Hepatocyte (in vitro differentiated cells): ENCODE measurements around the gene PDZK1IP1.

Experiments used
- CTCF ChIP-seq: fragments of 200-600 bp; sonication (generic); IDR thresholded peaks from 2 replicates; pipeline ENCODE4 v1.5.1; 2016; ENCODE audit warnings: antibody characterized with exemption, mild to moderate bottlenecking; ENCODE audit not compliant: poor library complexity
- EZH2 ChIP-seq: fragments of 200-600 bp; sonication (generic); IDR thresholded peaks from 2 replicates; pipeline ENCODE4 v1.6.1; 2016; ENCODE audit warnings: antibody characterized with exemption, mild to moderate bottlenecking, borderline replicate concordance

GRCh38 chr1:47147047-47147785, 42.6 kb downstream of the PDZK1IP1 start:
- TF ChIP-seq EZH2 (no peak), CTCF (no peak)
